RPMI7951 (cell line): Measurements from ENCODE around the gene ADCY4. TPM values are rescaled to one million over a fixed set of nuclear protein-coding genes. Genes with fewer than 3 reads are reported as not detected.

Experiments
- DNase-seq: peaks from one replicate; pipeline ENCODE4 v3.0.0-alpha.2; 2012; ENCODE audit warnings: low read depth
- total RNA-seq: library from RNA; depleted of rRNA; stranded (reverse); fragments of >200 nt; shearing (Covaris generic); gene quantifications from 2 replicates; pipeline ENCODE4 v1.2.3, GENCODE V29; 2014; rRNA removed

Gene ADCY4
- total RNA-seq, 1 experiment from 2014 or later, result not detected

- DNase-seq, result no peak
Observed at GRCh38 chr14:24277071-24277470, 57.8 kb downstream of the ADCY4 start.

GRCh38 chr14:24274101-24274543 lies 60.7 kb downstream of the ADCY4 start:
- DNase-seq, result no peak

DNA sequence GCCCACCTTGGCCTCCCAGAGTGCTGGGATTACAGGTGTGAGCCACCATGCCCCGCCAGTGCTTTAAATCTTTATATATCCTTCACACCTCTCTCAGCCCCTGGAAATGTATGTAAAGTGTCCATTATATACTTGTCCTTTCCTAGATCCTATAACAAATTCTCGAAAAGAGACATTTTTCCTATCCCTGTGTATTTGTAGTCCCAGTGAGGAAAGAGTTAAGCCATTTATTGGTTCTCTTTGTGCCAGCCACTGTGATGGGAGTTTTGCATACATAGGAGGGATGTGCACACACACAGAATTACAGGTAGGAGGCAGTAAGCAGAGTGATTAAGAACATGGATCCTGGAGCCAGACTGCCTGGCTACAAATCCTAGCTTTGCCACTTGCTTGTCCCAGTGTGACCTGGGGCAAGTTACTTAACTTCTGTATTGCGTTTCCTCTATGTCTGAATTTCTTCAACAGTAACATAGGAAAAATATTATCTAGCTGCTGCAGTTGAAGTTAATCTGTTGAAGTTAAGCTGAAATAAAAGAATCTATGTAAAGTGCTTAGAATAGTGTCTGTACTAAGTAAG lies 61.4 kb downstream of the ADCY4 start:
- no peak for DNase-seq

DNA sequence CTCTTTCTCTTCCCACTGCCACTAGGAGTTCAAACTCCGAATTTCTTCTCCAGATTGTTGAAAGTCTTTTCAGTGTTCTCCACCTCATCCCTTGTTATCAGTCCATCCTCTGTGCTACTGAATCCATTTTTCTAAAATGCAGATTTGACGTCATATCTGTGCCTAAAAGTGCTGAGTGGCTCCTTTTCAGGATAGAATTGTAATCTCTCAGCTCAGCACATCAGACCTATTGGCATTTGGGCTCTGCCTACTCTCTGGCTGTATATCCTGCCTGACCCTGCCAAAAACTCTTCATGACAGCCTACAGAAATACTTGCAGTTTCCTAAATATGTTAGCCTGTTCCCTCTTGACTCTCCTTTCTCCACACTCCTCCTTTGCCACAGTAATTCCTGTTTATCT lies 62.4 kb downstream of the ADCY4 start:
- no peak for DNase-seq

DNA sequence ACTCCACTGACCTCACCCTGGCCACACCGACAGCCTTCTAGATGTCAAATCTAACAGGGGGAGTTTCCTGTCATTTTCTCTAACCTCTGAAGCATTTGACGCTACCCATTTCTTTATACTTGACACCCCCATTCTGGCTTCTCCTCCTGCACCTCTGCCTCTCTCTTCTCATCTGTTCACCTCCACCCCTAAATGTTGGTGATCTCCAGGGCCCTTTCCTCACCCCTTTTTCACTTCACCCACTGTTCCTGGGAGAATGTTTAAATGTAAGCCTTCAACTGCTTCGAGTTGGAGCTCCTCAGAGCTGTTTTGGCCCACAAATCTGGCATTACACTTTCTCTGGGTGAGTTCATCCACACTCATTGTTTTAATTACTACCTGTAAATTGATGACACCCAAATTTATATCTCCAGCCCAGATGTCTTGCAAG lies 63.0 kb downstream of the ADCY4 start:
- no peak for DNase-seq

GRCh38 chr14:24271134-24271833 lies 63.6 kb downstream of the ADCY4 start, which contains the start of gene RABGGTA:
Gene RABGGTA, minus strand, starts transcription at chr14:24271597. Its CDS starts 482 bp downstream, at chr14:24271115.
- DNase-seq, result peak; percentile 82

- no peak for DNase-seq
Observed at GRCh38 chr14:24270537-24271133, 64.2 kb downstream of the ADCY4 start.

- DNase-seq, result no peak
Observed at GRCh38 chr14:24269910-24270536, 64.8 kb downstream of the ADCY4 start.

GRCh38 chr14:24269368-24269767 lies 65.5 kb downstream of the ADCY4 start:
- DNase-seq, result no peak

Other genes with a start within 250 kb of the ADCY4 start
- 12.3 and 12.5 TPM in 2 replicates for gene PCK2, start 240.8 kb downstream of the ADCY4 start, total RNA-seq
- gene DCAF11, start 220.3 kb downstream of the ADCY4 start, total RNA-seq, result 42.9 and 57.1 TPM in 2 replicates
- 0.60 and 1.5 TPM in 2 replicates for gene NRL, start 220.1 kb downstream of the ADCY4 start, total RNA-seq
- gene FITM1, start 204.4 kb downstream of the ADCY4 start, total RNA-seq, result 0.20 TPM in 1 of 2 replicates, not detected in the other
- 294 and 310 TPM in 2 replicates for gene PSME1, start 198.9 kb downstream of the ADCY4 start, total RNA-seq
- gene EMC9, start 193.5 kb downstream of the ADCY4 start, total RNA-seq, result 25.8 and 32.6 TPM in 2 replicates
- 237 and 262 TPM in 2 replicates for gene PSME2, start 188.5 kb downstream of the ADCY4 start, total RNA-seq
- gene RNF31, start 187.6 kb downstream of the ADCY4 start, total RNA-seq, result 28.5 and 37.8 TPM in 2 replicates
- 39.3 and 54.4 TPM in 2 replicates for gene IRF9, start 173.8 kb downstream of the ADCY4 start, total RNA-seq
- 0.39 and 1.1 TPM in 2 replicates for gene REC8, start 163.0 kb downstream of the ADCY4 start, total RNA-seq
- gene IPO4, start 146.3 kb downstream of the ADCY4 start, total RNA-seq, result 22.9 and 30.9 TPM in 2 replicates
- 52.5 and 69.2 TPM in 2 replicates for gene TM9SF1, start 139.6 kb downstream of the ADCY4 start, total RNA-seq
- gene TSSK4, start 129.4 kb downstream of the ADCY4 start, total RNA-seq, result not detected in 2 replicates
- 13.5 and 39.7 TPM in 2 replicates for gene CHMP4A, start 121.6 kb downstream of the ADCY4 start, total RNA-seq
- 23.3 and 26.2 TPM in 2 replicates for gene MDP1, start 119.0 kb downstream of the ADCY4 start, total RNA-seq
- gene NEDD8, start 102.7 kb downstream of the ADCY4 start, total RNA-seq, result 306 and 349 TPM in 2 replicates
- gene GMPR2, start 102.1 kb downstream of the ADCY4 start, total RNA-seq, result 51.2 and 52.9 TPM in 2 replicates
- 39.5 and 42.9 TPM in 2 replicates for gene TINF2, start 92.4 kb downstream of the ADCY4 start, total RNA-seq
- gene TGM1, start 71.9 kb downstream of the ADCY4 start, total RNA-seq, result 0.60 and 0.78 TPM in 2 replicates
- 15.8 and 20.2 TPM in 2 replicates for gene RABGGTA, start 63.5 kb downstream of the ADCY4 start, total RNA-seq
- gene DHRS1, start 35.3 kb downstream of the ADCY4 start, total RNA-seq, result 12.6 and 15.6 TPM in 2 replicates
- gene NOP9, start 35.2 kb downstream of the ADCY4 start, total RNA-seq, result 10.7 and 10.8 TPM in 2 replicates
- not detected in 2 replicates for gene CIDEB, start 27.1 kb downstream of the ADCY4 start, total RNA-seq
- gene LTB4R2, start 24.9 kb downstream of the ADCY4 start, total RNA-seq, result 0.72 and 0.88 TPM in 2 replicates
- gene LTB4R, start 23.6 kb downstream of the ADCY4 start, total RNA-seq, result 0.48 and 0.59 TPM in 2 replicates
- 0.60 and 1.3 TPM in 2 replicates for gene RIPK3, start 4.9 kb upstream of the ADCY4 start, total RNA-seq
- gene NFATC4, start 33.1 kb upstream of the ADCY4 start, total RNA-seq, result 10.6 and 13.1 TPM in 2 replicates
- 0.36 and 0.39 TPM in 2 replicates for gene NYNRIN, start 63.9 kb upstream of the ADCY4 start, total RNA-seq
- 0.72 and 1.3 TPM in 2 replicates for gene CBLN3, start 94.6 kb upstream of the ADCY4 start, total RNA-seq
- gene KHNYN, start 94.9 kb upstream of the ADCY4 start, total RNA-seq, result 18.4 and 23.1 TPM in 2 replicates
- gene SDR39U1, start 107.7 kb upstream of the ADCY4 start, total RNA-seq, result 12.1 and 17.1 TPM in 2 replicates
- gene CMA1, start 173.2 kb upstream of the ADCY4 start, total RNA-seq, result not detected in 2 replicates
- gene CTSG, start 241.2 kb upstream of the ADCY4 start, total RNA-seq, result not detected in 2 replicates